ENCODE measurements around the gene NEK4.

NEK4 gene

GRCh38 chr3:52671676-52672075 is 99.1 kb downstream of the NEK4 start:
- TF ChIP-seq, protein P1, sequence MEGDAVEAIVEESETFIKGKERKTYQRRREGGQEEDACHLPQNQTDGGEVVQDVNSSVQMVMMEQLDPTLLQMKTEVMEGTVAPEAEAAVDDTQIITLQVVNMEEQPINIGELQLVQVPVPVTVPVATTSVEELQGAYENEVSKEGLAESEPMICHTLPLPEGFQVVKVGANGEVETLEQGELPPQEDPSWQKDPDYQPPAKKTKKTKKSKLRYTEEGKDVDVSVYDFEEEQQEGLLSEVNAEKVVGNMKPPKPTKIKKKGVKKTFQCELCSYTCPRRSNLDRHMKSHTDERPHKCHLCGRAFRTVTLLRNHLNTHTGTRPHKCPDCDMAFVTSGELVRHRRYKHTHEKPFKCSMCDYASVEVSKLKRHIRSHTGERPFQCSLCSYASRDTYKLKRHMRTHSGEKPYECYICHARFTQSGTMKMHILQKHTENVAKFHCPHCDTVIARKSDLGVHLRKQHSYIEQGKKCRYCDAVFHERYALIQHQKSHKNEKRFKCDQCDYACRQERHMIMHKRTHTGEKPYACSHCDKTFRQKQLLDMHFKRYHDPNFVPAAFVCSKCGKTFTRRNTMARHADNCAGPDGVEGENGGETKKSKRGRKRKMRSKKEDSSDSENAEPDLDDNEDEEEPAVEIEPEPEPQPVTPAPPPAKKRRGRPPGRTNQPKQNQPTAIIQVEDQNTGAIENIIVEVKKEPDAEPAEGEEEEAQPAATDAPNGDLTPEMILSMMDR (IDR thresholded peaks at IDR 0.05; ENCODE audit: low read depth, low read length), result no peak
- no peak overlapping the region for H3K4me3 ChIP-seq (ENCODE audit: low read depth, low read length)

GRCh38 chr3:52670621-52671521 is 99.9 kb downstream of the NEK4 start:
- H3K4me3 ChIP-seq (ENCODE audit: low read depth, low read length), result peak overlapping the region; percentile 33
- TF ChIP-seq, protein P1 (IDR thresholded peaks at IDR 0.05; ENCODE audit: low read depth, low read length), result no peak

- no peak overlapping the region for H3K4me3 ChIP-seq (ENCODE audit: low read depth, low read length)
- TF ChIP-seq, protein P1 (IDR thresholded peaks at IDR 0.05; ENCODE audit: low read depth, low read length), result no peak
Measured at GRCh38 chr3:52663098-52663497, 107.6 kb downstream of the NEK4 start.

- H3K4me3 ChIP-seq (ENCODE audit: low read depth, low read length), result no peak overlapping the region
- TF ChIP-seq, protein P1 (IDR thresholded peaks at IDR 0.05; ENCODE audit: low read depth, low read length), result no peak
Measured at GRCh38 chr3:52660046-52660445, 110.7 kb downstream of the NEK4 start.
